NCI-H526 treated with DMSO at 0.1 percent for 48 hours (cell line): ENCODE data around the gene ESR1.
A peak's percentile ranks its signal among the peaks of the same experiment; 100 is the strongest.

Experiments
- DNase-seq: peaks from one replicate; lab custom pipeline; 2025; lab: John Stamatoyannopoulos, UW

ESR1 gene

DNA sequence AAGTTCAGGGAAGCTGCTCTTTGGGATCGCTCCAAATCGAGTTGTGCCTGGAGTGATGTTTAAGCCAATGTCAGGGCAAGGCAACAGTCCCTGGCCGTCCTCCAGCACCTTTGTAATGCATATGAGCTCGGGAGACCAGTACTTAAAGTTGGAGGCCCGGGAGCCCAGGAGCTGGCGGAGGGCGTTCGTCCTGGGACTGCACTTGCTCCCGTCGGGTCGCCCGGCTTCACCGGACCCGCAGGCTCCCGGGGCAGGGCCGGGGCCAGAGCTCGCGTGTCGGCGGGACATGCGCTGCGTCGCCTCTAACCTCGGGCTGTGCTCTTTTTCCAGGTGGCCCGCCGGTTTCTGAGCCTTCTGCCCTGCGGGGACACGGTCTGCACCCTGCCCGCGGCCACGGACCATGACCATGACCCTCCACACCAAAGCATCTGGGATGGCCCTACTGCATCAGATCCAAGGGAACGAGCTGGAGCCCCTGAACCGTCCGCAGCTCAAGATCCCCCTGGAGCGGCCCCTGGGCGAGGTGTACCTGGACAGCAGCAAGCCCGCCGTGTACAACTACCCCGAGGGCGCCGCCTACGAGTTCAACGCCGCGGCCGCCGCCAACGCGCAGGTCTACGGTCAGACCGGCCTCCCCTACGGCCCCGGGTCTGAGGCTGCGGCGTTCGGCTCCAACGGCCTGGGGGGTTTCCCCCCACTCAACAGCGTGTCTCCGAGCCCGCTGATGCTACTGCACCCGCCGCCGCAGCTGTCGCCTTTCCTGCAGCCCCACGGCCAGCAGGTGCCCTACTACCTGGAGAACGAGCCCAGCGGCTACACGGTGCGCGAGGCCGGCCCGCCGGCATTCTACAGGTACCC, at the start of gene ESR1:
Gene ESR1, plus strand, starts transcription at position 170 of the 858 bp plus-strand sequence. Its CDS starts 231 bp downstream, at position 401.
- no peak for DNase-seq

GRCh38 chr6:151760486-151760885, 47.0 kb upstream of the ESR1 start:
- no peak for DNase-seq

DNA sequence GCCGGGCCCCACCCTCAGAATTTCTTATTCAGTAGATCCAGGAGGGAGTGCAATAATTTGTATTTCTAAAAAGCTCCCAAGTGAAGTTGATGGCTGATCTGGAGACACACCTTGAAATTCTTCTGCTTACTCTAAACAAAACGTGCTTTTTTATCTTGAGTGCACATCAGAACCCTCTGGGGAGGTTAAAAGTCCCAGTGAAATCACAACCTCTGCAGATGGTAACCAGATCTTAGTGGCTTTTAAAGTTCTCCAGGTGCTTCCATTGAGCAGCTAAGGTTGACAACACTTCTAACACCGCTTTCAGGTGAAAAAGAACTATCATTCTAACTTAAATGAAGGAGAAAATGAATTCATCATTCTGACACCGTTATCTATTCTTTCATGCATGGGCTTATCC, 45.6 kb upstream of the ESR1 start:
- DNase-seq, result no peak

- DNase-seq, result no peak
Measured at GRCh38 chr6:151762817-151763216, 44.7 kb upstream of the ESR1 start.

DNA sequence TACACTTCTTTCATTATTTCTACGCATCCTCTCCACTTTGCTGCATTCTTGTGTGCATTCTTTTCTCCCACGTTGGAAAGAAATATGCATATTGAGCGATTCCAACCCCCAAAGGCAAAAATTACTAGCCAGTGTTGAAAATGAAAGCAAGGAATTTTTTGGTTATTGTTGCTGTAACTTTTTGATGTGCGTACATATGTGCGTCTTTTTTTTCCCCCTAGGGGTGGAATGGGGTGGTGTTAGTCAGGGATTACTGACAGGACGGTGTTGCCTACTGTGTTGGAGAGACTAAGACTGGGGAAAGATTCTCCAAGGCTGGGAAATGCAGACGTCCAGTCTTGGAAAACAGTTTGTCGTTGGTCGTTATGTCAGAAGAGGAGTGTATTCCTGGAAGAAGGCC, 44.2 kb upstream of the ESR1 start:
- DNase-seq, result no peak

GRCh38 chr6:151763938-151764680, 43.4 kb upstream of the ESR1 start:
- no peak for DNase-seq

GRCh38 chr6:151765444-151765886, 42.0 kb upstream of the ESR1 start:
- DNase-seq, result peak; percentile 21

DNA sequence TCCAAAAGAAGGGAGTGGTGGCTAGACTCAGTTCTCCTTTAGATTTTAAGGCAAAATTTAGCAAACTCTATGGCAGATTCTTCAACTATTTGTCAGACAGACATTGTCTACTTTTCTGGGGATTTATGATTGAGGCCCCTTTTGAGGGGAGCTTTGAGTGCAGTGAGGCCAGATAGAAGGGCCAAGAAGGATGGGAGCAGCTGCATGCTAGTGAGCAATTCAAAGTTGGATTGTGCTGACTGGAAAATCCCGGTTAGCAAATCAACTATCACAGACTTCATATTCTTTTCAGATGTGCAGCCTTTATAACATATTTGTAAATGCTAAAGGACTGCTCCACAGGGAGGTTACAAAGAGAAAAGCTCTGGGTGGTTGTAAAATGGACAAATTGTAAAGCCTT, 35.0 kb upstream of the ESR1 start:
- DNase-seq, result no peak

GRCh38 chr6:151773382-151773781, 34.1 kb upstream of the ESR1 start:
- no peak for DNase-seq

DNA sequence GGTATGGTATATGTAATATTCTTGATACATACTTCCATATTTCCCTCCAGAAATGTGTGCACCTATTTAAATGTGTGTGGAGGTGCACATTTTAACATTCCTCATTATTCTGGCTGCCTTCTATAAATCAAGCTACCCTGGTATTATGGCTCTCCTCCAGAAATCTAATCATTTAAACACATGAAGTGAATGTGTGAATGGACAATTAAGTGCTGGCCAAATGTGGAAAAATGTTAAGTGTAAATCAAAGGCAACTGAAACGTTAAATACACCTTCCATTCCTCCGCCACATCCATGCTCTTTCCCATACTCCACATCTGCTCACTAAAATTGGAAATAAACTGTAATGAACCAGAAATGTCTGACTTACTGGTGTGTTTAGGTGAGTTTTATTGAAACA, 24.9 kb upstream of the ESR1 start:
- DNase-seq, result no peak

DNA sequence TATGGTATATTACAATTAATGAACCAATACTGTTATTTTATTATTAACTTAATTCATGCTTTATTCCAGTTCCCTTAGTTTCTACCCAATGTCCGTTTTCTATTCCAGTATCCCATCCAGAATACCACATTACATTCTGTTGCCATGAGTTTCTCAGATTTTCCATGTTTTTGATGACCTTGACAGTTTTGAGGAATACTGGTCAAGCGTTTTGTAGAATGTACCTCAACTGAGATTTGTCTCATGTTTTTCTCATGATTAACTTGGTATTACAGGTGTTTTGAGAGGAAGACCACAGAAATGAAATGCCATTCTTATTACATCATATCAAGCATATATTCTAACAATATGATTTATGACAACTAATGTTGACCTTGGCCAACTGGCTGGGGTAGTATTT, 23.8 kb upstream of the ESR1 start:
- no peak for DNase-seq

GRCh38 chr6:151784441-151785214, 22.9 kb upstream of the ESR1 start:
- no peak for DNase-seq

GRCh38 chr6:151796842-151797530, 10.5 kb upstream of the ESR1 start:
- no peak for DNase-seq

- no peak for DNase-seq
Measured at GRCh38 chr6:151803743-151804142, 3.7 kb upstream of the ESR1 start.

- DNase-seq, result no peak
Measured at GRCh38 chr6:151804585-151805285, 2.7 kb upstream of the ESR1 start.

- no peak for DNase-seq
Measured at GRCh38 chr6:151805286-151805840, 2.1 kb upstream of the ESR1 start.

GRCh38 chr6:151806757-151807512, 547 bp upstream of the ESR1 start:
- no peak for DNase-seq

GRCh38 chr6:151808371-151809241, 1.1 kb downstream of the ESR1 start:
- DNase-seq, result no peak

DNA sequence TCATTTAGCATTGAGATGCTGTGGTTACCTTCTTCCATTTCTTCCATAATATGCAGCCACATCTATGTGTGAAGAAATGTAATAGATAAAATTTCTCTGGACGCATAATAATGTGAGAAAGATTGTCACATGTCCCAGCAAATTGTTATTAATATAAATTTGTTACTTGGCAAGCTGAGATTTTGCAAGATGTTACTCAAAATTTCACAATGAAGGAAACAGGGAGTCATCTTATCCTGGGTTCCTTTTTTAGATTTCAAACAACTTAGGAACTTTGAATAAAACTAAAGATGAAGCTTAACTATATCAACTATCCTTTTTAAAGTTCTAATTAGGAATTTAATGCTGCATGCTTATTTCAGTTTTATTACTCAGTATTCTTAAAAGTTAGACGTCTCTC, 3.6 kb downstream of the ESR1 start:
- no peak for DNase-seq
